ENCODE data around the gene ADGRL3.

ADGRL3 gene

DNA sequence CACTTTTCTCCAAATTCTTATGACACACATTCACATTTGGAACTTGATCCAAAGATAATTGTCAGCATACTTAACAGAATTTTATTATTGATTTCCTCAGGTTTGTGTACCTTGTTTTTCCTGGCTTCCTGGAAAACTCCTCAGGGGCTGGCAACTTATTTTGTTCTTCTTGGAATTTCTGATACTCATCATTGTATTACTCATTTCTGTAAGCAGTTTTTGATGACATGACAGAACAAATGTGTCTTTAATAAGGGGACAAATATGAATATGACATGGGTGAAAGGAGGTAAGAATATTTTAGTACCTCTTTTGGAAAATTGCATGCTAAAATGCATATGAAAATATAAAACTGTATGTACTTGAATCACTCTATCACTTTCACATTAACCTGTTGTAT is 237.8 kb downstream of the ADGRL3 start:
- TF ChIP-seq, protein P1, sequence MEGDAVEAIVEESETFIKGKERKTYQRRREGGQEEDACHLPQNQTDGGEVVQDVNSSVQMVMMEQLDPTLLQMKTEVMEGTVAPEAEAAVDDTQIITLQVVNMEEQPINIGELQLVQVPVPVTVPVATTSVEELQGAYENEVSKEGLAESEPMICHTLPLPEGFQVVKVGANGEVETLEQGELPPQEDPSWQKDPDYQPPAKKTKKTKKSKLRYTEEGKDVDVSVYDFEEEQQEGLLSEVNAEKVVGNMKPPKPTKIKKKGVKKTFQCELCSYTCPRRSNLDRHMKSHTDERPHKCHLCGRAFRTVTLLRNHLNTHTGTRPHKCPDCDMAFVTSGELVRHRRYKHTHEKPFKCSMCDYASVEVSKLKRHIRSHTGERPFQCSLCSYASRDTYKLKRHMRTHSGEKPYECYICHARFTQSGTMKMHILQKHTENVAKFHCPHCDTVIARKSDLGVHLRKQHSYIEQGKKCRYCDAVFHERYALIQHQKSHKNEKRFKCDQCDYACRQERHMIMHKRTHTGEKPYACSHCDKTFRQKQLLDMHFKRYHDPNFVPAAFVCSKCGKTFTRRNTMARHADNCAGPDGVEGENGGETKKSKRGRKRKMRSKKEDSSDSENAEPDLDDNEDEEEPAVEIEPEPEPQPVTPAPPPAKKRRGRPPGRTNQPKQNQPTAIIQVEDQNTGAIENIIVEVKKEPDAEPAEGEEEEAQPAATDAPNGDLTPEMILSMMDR (conservative IDR thresholded peaks at IDR 0.05): no peak
- TF ChIP-seq ZFX (IDR thresholded peaks at IDR 0.05): no peak
- no peak overlapping the region for H3K27ac ChIP-seq

DNA sequence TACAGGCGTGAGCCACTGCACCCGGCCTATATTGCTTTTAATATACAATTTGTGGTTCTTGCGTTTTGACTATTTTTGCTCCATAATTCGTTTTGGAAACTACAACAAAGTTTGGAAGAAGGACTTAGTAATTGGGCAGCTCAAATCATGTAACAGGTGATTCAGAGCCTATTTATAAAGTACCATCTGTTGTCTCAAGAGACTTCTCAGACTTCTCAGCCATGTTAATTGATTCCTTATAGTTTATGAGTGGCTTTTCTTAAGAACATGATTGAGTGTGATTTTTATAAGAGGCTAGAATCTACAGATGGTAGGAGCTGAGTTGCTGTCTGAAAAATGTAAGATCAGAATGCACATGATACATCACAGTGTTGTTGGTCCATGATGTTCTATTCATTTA is 240.2 kb downstream of the ADGRL3 start:
- H3K27ac ChIP-seq: no peak overlapping the region
- TF ChIP-seq, protein P1 (conservative IDR thresholded peaks at IDR 0.05): no peak
- no peak for TF ChIP-seq ZFX (IDR thresholded peaks at IDR 0.05)

DNA sequence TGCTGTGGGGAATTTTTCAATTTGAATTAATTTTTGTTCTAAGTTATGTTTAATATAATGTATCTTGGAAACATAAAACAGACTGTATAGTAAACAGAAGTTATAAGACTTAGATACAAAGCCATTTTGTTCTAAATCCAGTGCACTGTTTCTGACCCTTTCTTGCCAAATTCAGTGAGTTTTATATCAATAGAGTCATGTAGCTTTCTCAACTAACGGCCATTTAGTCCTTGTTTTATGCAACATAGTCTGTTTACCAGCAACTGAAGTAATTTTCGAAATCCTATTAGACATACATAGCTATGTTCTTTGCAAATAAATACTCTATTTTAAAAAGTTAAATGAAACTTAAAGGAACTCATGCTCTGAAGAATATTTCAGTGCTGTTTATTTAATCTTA is 242.8 kb downstream of the ADGRL3 start:
- no peak overlapping the region for H3K27ac ChIP-seq
- no peak for TF ChIP-seq ZFX (IDR thresholded peaks at IDR 0.05)
- TF ChIP-seq, protein P1 (conservative IDR thresholded peaks at IDR 0.05): no peak

GRCh38 chr4:61443813-61444510 is 243.8 kb downstream of the ADGRL3 start:
- H3K27ac ChIP-seq: no peak overlapping the region

GRCh38 chr4:61445374-61446063 is 245.4 kb downstream of the ADGRL3 start:
- H3K27ac ChIP-seq: no peak overlapping the region
- TF ChIP-seq ZFX (IDR thresholded peaks at IDR 0.05): no peak
- TF ChIP-seq, protein P1 (conservative IDR thresholded peaks at IDR 0.05): no peak

More at GRCh38 chr4:61443813-61444510, 243.8 kb downstream of the ADGRL3 start:
- TF ChIP-seq ZFX (IDR thresholded peaks at IDR 0.05): no peak
- TF ChIP-seq, protein P1 (conservative IDR thresholded peaks at IDR 0.05): no peak

- no peak overlapping the region for H3K27ac ChIP-seq
- TF ChIP-seq, protein P1 (conservative IDR thresholded peaks at IDR 0.05): no peak
- TF ChIP-seq ZFX (IDR thresholded peaks at IDR 0.05): no peak
Measured at GRCh38 chr4:61446941-61447340, 246.8 kb downstream of the ADGRL3 start.

DNA sequence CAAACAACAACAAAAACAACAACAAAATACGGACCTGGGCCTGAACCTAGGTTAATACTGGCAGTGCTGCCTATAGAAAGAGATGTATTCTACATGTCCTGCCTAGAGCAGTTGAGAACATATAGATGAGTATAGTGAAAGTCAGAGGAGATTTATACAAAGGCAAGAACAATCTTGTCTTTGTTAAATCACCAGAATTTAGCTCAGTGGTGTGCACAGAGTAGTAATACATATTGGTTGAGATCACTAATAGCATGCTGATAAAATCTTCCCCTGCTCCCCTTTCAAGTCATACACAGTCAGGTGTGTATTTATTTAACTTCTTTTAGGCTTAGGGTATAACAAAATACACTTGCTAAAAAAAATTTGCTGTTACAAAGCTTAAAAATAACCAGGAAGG is 247.8 kb downstream of the ADGRL3 start:
- no peak overlapping the region for H3K27ac ChIP-seq
- TF ChIP-seq, protein P1 (conservative IDR thresholded peaks at IDR 0.05): no peak
- no peak for TF ChIP-seq ZFX (IDR thresholded peaks at IDR 0.05)
